K562 (cell line): ENCODE data around the gene ITPR2. TPM values are rescaled to one million over a fixed set of nuclear protein-coding genes. Genes with fewer than 3 reads are reported as not detected.
A peak's percentile ranks its signal among the peaks of the same experiment; 100 is the strongest.

Experiments
- YY1 ChIP-seq, 3 experiments: IDR thresholded peaks; 2 replicates each; pipeline ENCODE4 v1.6.1; 2011; ENCODE audit warnings: low read length in 2 of 3, mild to moderate bottlenecking in 2 of 3, moderate library complexity in 2 of 3, borderline replicate concordance in 1 of 3, control low read depth in 1 of 3, low read depth in 1 of 3; ENCODE audit not compliant: insufficient read depth in 3 of 3, insufficient replicate concordance in 2 of 3, control insufficient read depth in 1 of 3, insufficient read length in 1 of 3; ENCODE audit errors: extremely low read depth in 1 of 3
- ZBTB40 ChIP-seq, 2 experiments: fragments of 450-650 bp in 1 of 2; sonication (generic) in 1 of 2; formaldehyde crosslinking in 1 of 2; IDR thresholded peaks; 2 replicates each; pipeline versions ENCODE4 v1.7.1 to v1.9.0; 2016 to 2022; ENCODE audit warnings: inconsistent platforms in 1 of 2, mild to moderate bottlenecking in 1 of 2, missing genetic modification reagents in 1 of 2
- ZBTB49 ChIP-seq: sonication (generic); formaldehyde crosslinking; IDR thresholded peaks from 2 replicates; pipeline ENCODE4 v1.8.0; 2022; ENCODE audit warnings: missing genetic modification reagents, mild to moderate bottlenecking, borderline replicate concordance
- polyA plus RNA-seq, 8 experiments: library from polyadenylated mRNA; depleted of rRNA in 4 of 8; stranded (reverse) in 5 of 8; unstranded in 3 of 8; fragments of >200 nt; fragmentation: Nextera tagmentation in 2 of 8; fragmentation: Illumina TruSeq in 1 of 8; extraction: Ambion mirVana in 2 of 8; extraction: Trizol in 1 of 8; gene quantifications; 2 replicates each; pipeline versions ENCODE4 v1.2.1 to v1.2.3, GENCODE V29; 2011 to 2014; ENCODE audit warnings: inconsistent platforms in 1 of 8, missing spikeins in 1 of 8
- total RNA-seq, 7 experiments: library from RNA; depleted of rRNA in 6 of 7; stranded (reverse); fragments of >200 nt in 6 of 7; fragmentation: Illumina TruSeq in 2 of 7; extraction: Trizol in 2 of 7; gene quantifications; 2 replicates each; pipeline versions ENCODE4 v1.2.1 to v1.2.3, GENCODE V29; 2011 to 2021; ENCODE audit warnings: low replicate concordance in 1 of 7
- TF ChIP-seq, protein P1 (sequence below): fragments of 450-650 bp; IDR thresholded peaks from 2 replicates; pipeline ENCODE4 v1.6.1; 2016; ENCODE audit warnings: mild to moderate bottlenecking
- TF ChIP-seq, protein P2 (sequence below): IDR thresholded peaks from 2 replicates; pipeline ENCODE4 v1.6.1; 2012; ENCODE audit warnings: low read depth, low read length, improper control_type of control experiment, borderline replicate concordance
- TF ChIP-seq, protein P3 (sequence below): fragments of 250-450 bp; sonication (Bioruptor Pico); IDR thresholded peaks from 2 replicates; pipeline ENCODE4 v1.8.0; 2022; ENCODE audit warnings: moderate library complexity, mild to moderate bottlenecking, inconsistent platforms

Gene ITPR2
- total and polyA plus RNA-seq, 9 of the 15 experiments (the other 6 are each of a cell fraction or from before 2014, with no cell fraction given) = 0.21 to 3.3 (median 0.95) TPM

DNA sequence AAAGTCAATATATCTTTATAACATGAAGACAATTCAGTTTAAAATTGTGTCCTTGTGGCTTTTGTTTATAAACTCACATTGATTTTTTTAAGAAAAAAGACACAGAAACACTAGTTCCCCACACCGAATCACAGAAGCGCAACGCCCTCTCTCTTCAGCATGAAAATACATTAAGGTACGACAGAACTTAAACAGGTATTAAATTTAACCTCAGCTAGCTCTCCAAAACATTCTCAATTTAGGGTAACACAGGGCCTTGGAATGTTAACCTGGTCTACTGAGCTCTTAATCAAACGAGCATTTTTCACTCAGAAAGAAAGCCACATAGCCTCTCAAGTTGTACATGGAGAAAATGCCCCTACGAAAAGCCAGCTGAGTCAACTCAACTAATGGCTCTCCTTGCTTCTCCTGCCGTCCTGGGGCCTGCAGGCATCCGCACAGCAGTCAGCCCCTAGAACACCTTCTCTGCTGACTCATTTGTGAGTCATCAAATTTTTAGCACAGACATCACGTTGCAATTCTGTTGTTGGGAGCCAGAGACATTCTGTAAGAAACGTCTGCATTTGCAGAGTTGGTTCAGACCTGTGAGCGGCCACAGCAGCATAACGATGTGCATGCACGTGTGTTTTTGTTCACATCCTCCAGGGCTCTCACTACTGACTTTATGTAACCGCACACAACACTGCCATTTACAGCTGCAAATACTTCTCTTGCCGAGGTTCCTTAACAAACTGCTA lies 141.6 kb downstream of the ITPR2 start (continued):
- TF ChIP-seq YY1 (IDR thresholded peaks at IDR 0.05; ENCODE audit: borderline replicate concordance in 1 of 3, control insufficient read depth in 1 of 3, extremely low read depth in 1 of 3, insufficient read depth in 3 of 3, insufficient read length in 1 of 3, insufficient replicate concordance in 2 of 3, low read depth in 1 of 3, low read length in 2 of 3) (peak in 1 of 3 experiments; percentile 39), ZBTB49 (CRISPR knock-in tag) (no peak), ZBTB40 (IDR thresholded peaks at IDR 0.05) (no peak), ZBTB40 (CRISPR knock-in tag; IDR thresholded peaks at IDR 0.05) (no peak)
- TF ChIP-seq, protein P1, sequence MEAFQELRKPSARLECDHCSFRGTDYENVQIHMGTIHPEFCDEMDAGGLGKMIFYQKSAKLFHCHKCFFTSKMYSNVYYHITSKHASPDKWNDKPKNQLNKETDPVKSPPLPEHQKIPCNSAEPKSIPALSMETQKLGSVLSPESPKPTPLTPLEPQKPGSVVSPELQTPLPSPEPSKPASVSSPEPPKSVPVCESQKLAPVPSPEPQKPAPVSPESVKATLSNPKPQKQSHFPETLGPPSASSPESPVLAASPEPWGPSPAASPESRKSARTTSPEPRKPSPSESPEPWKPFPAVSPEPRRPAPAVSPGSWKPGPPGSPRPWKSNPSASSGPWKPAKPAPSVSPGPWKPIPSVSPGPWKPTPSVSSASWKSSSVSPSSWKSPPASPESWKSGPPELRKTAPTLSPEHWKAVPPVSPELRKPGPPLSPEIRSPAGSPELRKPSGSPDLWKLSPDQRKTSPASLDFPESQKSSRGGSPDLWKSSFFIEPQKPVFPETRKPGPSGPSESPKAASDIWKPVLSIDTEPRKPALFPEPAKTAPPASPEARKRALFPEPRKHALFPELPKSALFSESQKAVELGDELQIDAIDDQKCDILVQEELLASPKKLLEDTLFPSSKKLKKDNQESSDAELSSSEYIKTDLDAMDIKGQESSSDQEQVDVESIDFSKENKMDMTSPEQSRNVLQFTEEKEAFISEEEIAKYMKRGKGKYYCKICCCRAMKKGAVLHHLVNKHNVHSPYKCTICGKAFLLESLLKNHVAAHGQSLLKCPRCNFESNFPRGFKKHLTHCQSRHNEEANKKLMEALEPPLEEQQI = no peak
- TF ChIP-seq, protein P2, sequence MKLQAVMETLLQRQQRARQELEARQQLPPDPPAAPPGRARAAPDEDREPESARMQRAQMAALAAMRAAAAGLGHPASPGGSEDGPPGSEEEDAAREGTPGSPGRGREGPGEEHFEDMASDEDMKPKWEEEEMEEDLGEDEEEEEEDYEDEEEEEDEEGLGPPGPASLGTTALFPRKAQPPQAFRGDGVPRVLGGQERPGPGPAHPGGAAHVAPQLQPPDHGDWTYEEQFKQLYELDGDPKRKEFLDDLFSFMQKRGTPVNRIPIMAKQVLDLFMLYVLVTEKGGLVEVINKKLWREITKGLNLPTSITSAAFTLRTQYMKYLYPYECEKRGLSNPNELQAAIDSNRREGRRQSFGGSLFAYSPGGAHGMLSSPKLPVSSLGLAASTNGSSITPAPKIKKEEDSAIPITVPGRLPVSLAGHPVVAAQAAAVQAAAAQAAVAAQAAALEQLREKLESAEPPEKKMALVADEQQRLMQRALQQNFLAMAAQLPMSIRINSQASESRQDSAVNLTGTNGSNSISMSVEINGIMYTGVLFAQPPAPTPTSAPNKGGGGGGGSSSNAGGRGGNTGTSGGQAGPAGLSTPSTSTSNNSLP = no peak
- TF ChIP-seq, protein P3, sequence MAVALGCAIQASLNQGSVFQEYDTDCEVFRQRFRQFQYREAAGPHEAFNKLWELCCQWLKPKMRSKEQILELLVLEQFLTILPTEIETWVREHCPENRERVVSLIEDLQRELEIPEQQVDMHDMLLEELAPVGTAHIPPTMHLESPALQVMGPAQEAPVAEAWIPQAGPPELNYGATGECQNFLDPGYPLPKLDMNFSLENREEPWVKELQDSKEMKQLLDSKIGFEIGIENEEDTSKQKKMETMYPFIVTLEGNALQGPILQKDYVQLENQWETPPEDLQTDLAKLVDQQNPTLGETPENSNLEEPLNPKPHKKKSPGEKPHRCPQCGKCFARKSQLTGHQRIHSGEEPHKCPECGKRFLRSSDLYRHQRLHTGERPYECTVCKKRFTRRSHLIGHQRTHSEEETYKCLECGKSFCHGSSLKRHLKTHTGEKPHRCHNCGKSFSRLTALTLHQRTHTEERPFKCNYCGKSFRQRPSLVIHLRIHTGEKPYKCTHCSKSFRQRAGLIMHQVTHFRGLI (CRISPR knock-in tag) = no peak
